GM18858 (cell line): ENCODE results near the gene MRPL14.

Source experiments
- ATAC-seq: cut with Tn5 transposase; IDR thresholded peaks from one replicate; pipeline ENCODE4 v1.9.1; 2021; ENCODE audit not compliant: unreplicated experiment

The MRPL14 gene

GRCh38 chr6:44067173-44068139, 59.8 kb downstream of the MRPL14 start:
- ATAC-seq: no peak

- ATAC-seq: no peak
These were observed 60.7 kb downstream of the MRPL14 start for GRCh38 chr6:44066394-44067172.

- no peak for ATAC-seq
These were observed 61.7 kb downstream of the MRPL14 start for GRCh38 chr6:44065443-44066140.

- ATAC-seq: no peak
These were observed 62.3 kb downstream of the MRPL14 start for GRCh38 chr6:44064948-44065272.

- no peak for ATAC-seq
These were observed 62.9 kb downstream of the MRPL14 start for GRCh38 chr6:44064089-44064947.

- no peak for ATAC-seq
These were observed 63.6 kb downstream of the MRPL14 start for GRCh38 chr6:44063561-44064059.
